Endothelial cell of umbilical vein (primary cell): ENCODE measurements around the gene TDRKH. TPM values are rescaled to one million over a fixed set of nuclear protein-coding genes. Genes with fewer than 3 reads are reported as not detected.
A peak's percentile ranks its signal among the peaks of the same experiment; 100 is the strongest.

Experiments
- BruUV-seq: library from RNA; stranded (reverse); fragments of 400-500 nt; replicated peaks from 2 replicates; lab custom pipeline; 2021; lab: Mats Ljungman, UMichigan
- CTCF ChIA-PET: fragments of 300-600, 350-600 bp; sonication (Branson Sonifier 250); formaldehyde crosslinking; loops from one replicate; lab custom pipeline; 2021; ENCODE audit warnings: antibody characterized with exemption, inconsistent platforms; lab: Charles Lee
- POLR2A ChIA-PET: fragments of 300-600, 350-600 bp; sonication (Branson Sonifier 250); formaldehyde crosslinking; loops from one replicate; lab custom pipeline; 2021; ENCODE audit warnings: antibody characterized with exemption, inconsistent platforms; lab: Charles Lee
- DNase-seq: peaks from one replicate; pipeline ENCODE4 v3.0.0-alpha.2; 2011; ENCODE audit warnings: low read depth, low spot score
- FAIRE-seq: peaks from 2 replicates; lab custom pipeline; 2011; peaks lifted over from hg19 to GRCh38; lab: Jason Lieb, UNC
- H2AFZ ChIP-seq: 2 replicates; pipeline ENCODE4 v1.6.0; 2012; ENCODE audit warnings: low read depth, low read length, control low read depth, inconsistent platforms
- H3K27ac ChIP-seq: 2 replicates; pipeline ENCODE4 v1.5.1; 2011; ENCODE audit warnings: low read depth, mild to moderate bottlenecking, control low read depth, low read length, moderate library complexity; ENCODE audit not compliant: insufficient read depth
- H3K27me3 ChIP-seq, 2 experiments: 2 replicates each; pipeline versions ENCODE4 v1.6.0 to v1.6.1; 2011; ENCODE audit warnings: low read length in 2 of 2, mixed read lengths in 1 of 2; ENCODE audit not compliant: control insufficient read depth in 2 of 2, insufficient read depth in 2 of 2
- H3K36me3 ChIP-seq, 2 experiments: 2 replicates in 1 of 2; 3 replicates in 1 of 2; pipeline ENCODE4 v1.5.1; 2011; ENCODE audit warnings: low read length in 2 of 2, mild to moderate bottlenecking in 1 of 2, moderate library complexity in 1 of 2; ENCODE audit not compliant: control insufficient read depth in 2 of 2, insufficient read depth in 2 of 2; ENCODE audit errors: extremely low read depth in 1 of 2
- H3K4me1 ChIP-seq: 3 replicates; pipeline ENCODE4 v1.5.1; 2011; ENCODE audit warnings: mild to moderate bottlenecking, low read length; ENCODE audit not compliant: control insufficient read depth, insufficient read depth; ENCODE audit errors: extremely low read depth
- H3K4me2 ChIP-seq: 2 replicates; pipeline ENCODE4 v1.6.1; 2011; ENCODE audit warnings: low read length, control low read depth, mixed read lengths; ENCODE audit not compliant: insufficient read depth
- H3K4me3 ChIP-seq, 3 experiments: fragments of 200-600 bp in 1 of 3; sonication (generic), shearing (Covaris generic) in 1 of 3; replicated peaks in 1 of 3; 2 replicates each; pipeline ENCODE4 v1.5.1; 2011 to 2016; ENCODE audit warnings: control low read depth in 3 of 3, low read length in 3 of 3, mild to moderate bottlenecking in 2 of 3, inconsistent platforms in 1 of 3, low read depth in 1 of 3, moderate library complexity in 1 of 3; ENCODE audit not compliant: insufficient read depth in 1 of 3
- H3K79me2 ChIP-seq: 2 replicates; pipeline ENCODE4 v1.6.0; 2012; ENCODE audit warnings: low read length, inconsistent platforms; ENCODE audit not compliant: control insufficient read depth, insufficient read depth
- H3K9ac ChIP-seq: replicated peaks from 2 replicates; pipeline ENCODE3; 2011; ENCODE audit warnings: low read length, control low read depth; ENCODE audit not compliant: insufficient read depth; ENCODE audit errors: extremely low read depth
- H3K9me1 ChIP-seq: replicated peaks from 3 replicates; pipeline ENCODE4 v1.6.0; 2011; ENCODE audit warnings: mild to moderate bottlenecking, low read length; ENCODE audit not compliant: control insufficient read depth, insufficient read depth; ENCODE audit errors: extremely low read depth
- H3K9me3 ChIP-seq: replicated peaks from 2 replicates; pipeline ENCODE4 v1.5.1; 2012; ENCODE audit warnings: low read length, inconsistent platforms; ENCODE audit not compliant: control insufficient read depth, insufficient read depth
- H4K20me1 ChIP-seq: replicated peaks from 2 replicates; pipeline ENCODE3; 2011; ENCODE audit warnings: mild to moderate bottlenecking, low read length; ENCODE audit not compliant: control insufficient read depth, insufficient read depth; ENCODE audit errors: extremely low read depth
- EZH2 ChIP-seq: IDR thresholded peaks from 2 replicates; pipeline ENCODE4 v1.6.1; 2012; ENCODE audit warnings: borderline replicate concordance, low read depth, mild to moderate bottlenecking, moderate library complexity, low read length, inconsistent platforms; ENCODE audit not compliant: severe bottlenecking
- GATA2 ChIP-seq: IDR thresholded peaks from 2 replicates; pipeline ENCODE4 v1.7.0; 2011; ENCODE audit warnings: low read depth, mild to moderate bottlenecking, moderate library complexity, mixed read lengths, low read length; ENCODE audit not compliant: insufficient read length, insufficient read depth
- JUN ChIP-seq: IDR thresholded peaks from 2 replicates; pipeline ENCODE4 v1.6.1; 2011; ENCODE audit warnings: borderline replicate concordance, low read depth; ENCODE audit not compliant: insufficient read length, insufficient read depth
- MYC ChIP-seq: IDR thresholded peaks from one replicate; pipeline ENCODE4 v1.6.1; 2011; ENCODE audit warnings: mild to moderate bottlenecking, low read depth, low read length
- POLR2A ChIP-seq: IDR thresholded peaks from 2 replicates; pipeline ENCODE4 v1.6.1; 2012; ENCODE audit warnings: low read depth, mild to moderate bottlenecking, control low read depth, low read length
- POLR2AphosphoS5 ChIP-seq: IDR thresholded peaks from 2 replicates; pipeline ENCODE4 v1.6.1; 2012; ENCODE audit warnings: low read depth, mild to moderate bottlenecking, control low read depth, low read length, moderate library complexity; ENCODE audit not compliant: insufficient read depth
- dilution Hi-C: fragments of 300-500 bp; cut with MboI; formaldehyde crosslinking; loops from one replicate; pipeline ENCODE4 v1.15.0; 2019; ENCODE audit warnings: low sequenced_read_pairs; ENCODE audit not compliant: extremely low pct_ligation_motif_present
- intact Hi-C: fragments of 100-400 bp; cut with micrococcal nuclease; formaldehyde crosslinking; loops from one replicate; pipeline ENCODE4 v1.10.0; 2022
- polyA plus RNA-seq, 4 experiments: library from polyadenylated mRNA; depleted of rRNA in 3 of 4; stranded (reverse) in 3 of 4; unstranded in 1 of 4; fragments of >200 nt; gene quantifications; 2 replicates each; pipeline versions ENCODE4 v1.2.1 to v1.2.3, GENCODE V29; 2011 to 2012; ENCODE audit warnings: missing spikeins in 1 of 4
- total RNA-seq: library from RNA; stranded (reverse); gene quantifications from 2 replicates; pipeline ENCODE4 v1.2.3, GENCODE V29; 2021
- TF ChIP-seq, protein P1 (sequence below), 2 donors: IDR thresholded peaks; 1 replicate in 1 of 2; 2 replicates in 1 of 2; pipeline ENCODE4 v1.5.1; 2011; ENCODE audit warnings: low read length in 2 of 2, mild to moderate bottlenecking in 2 of 2, moderate library complexity in 2 of 2, control low read depth in 1 of 2, inconsistent platforms in 1 of 2, low read depth in 1 of 2; ENCODE audit not compliant: insufficient read depth in 1 of 2; ENCODE audit errors: extremely low read depth in 1 of 2
- TF ChIP-seq, protein P2 (sequence below): IDR thresholded peaks from 2 replicates; pipeline ENCODE4 v1.6.1; 2011; ENCODE audit not compliant: insufficient read depth, insufficient read length

Gene TDRKH
- total and polyA plus RNA-seq, 2 donors (not counting 3 experiments of a cell fraction or from before 2014, with no cell fraction given), result 3.9 to 9.6 TPM

DNA sequence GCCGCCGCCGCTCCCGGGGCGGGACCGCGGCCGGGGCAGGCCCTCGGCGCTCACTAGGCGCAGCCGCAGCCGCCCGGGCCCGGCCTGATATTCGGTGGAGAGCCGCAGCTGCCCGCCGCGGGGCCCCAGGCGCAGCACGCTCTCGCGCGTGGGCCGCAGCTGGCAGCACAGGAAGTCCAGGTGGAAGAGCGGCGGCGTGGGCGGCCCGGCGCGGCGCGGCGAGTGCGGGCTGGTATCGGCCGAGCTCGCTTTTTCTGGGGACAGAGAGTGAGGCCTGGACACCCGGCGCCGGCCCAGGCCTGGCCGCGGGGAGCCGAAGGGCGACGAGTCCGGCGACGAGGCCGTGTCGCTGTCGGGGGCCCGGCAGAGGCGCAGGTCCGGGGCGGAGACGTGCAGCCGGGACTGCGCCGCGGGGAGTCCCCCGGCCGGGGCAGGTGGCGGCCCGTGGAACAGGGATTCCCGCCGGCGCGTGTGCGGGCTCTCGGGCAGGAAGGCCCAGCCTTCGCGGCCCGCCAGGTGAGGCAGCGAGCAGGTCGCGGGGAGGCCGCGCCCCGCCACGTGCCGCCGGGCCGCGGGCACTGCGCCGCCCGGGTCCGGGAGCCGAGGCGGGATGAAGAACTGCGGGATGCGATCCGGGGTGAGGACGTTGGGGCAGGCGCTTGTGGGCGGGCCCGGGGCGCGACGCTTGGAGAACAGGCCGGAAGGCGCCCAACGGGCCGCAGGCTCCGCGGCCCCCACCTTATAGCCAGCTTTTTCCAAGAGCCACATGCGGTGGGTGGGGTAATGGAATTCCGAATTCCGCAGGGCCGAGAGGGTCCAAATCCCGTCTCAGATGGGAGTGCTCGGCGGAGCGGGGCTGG, 48.2 kb upstream of the TDRKH start:
- CTCF ChIA-PET, result interaction anchor here (1.2 to 1.5 kb wide), 2 partner anchors 43 to 163 kb away, joined by 5 to 8 read pairs; no protein-coding TSS in a partner anchor
- POLR2A ChIA-PET, result no interaction called here

More for the DNA sequence above, 48.2 kb upstream of the TDRKH start:
- peak overlapping the region; percentile 78 for H2AFZ ChIP-seq
- no peaks in the 10 kb centered on the region for H4K20me1 ChIP-seq
- FAIRE-seq (peak; percentile 60), DNase-seq (no peak)
- TF ChIP-seq MYC, result no peak
- TF ChIP-seq, protein P1, sequence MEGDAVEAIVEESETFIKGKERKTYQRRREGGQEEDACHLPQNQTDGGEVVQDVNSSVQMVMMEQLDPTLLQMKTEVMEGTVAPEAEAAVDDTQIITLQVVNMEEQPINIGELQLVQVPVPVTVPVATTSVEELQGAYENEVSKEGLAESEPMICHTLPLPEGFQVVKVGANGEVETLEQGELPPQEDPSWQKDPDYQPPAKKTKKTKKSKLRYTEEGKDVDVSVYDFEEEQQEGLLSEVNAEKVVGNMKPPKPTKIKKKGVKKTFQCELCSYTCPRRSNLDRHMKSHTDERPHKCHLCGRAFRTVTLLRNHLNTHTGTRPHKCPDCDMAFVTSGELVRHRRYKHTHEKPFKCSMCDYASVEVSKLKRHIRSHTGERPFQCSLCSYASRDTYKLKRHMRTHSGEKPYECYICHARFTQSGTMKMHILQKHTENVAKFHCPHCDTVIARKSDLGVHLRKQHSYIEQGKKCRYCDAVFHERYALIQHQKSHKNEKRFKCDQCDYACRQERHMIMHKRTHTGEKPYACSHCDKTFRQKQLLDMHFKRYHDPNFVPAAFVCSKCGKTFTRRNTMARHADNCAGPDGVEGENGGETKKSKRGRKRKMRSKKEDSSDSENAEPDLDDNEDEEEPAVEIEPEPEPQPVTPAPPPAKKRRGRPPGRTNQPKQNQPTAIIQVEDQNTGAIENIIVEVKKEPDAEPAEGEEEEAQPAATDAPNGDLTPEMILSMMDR (IDR thresholded peaks at IDR 0.05; ENCODE audit: extremely low read depth in 1 of 2, insufficient read depth in 1 of 2, low read depth in 1 of 2, low read length in 2 of 2), result no peak
- no peak for TF ChIP-seq GATA2
- TF ChIP-seq JUN, result no peak
- TF ChIP-seq POLR2AphosphoS5, result no peak
- no peak for TF ChIP-seq POLR2A
- peak; percentile 72 for TF ChIP-seq EZH2
- TF ChIP-seq, protein P2, sequence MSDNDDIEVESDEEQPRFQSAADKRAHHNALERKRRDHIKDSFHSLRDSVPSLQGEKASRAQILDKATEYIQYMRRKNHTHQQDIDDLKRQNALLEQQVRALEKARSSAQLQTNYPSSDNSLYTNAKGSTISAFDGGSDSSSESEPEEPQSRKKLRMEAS, result no peak
- H3K9me3 ChIP-seq, result no peaks in the 10 kb centered on the region
- intact Hi-C loops (loop anchor here (5.0 kb wide), 2 partner anchors 491 to 536 kb away; partner anchors contain the start of gene RFX5), dilution Hi-C loops (no loop called here)
- peak overlapping the region; percentile 9 to 36 (median 17) for H3K4me3 ChIP-seq
- peak overlapping the region; percentile 50 for H3K4me2 ChIP-seq
- BruUV-seq, result no TSS peak
- no peaks in the 10 kb centered on the region for H3K9me1 ChIP-seq
- no peak overlapping the region for H3K9ac ChIP-seq
- H3K4me1 ChIP-seq, result peaks cover 12% of the 10 kb centered on the region
- peaks cover 7 to 9% of the 10 kb centered on the region in 2 experiments for H3K27me3 ChIP-seq
- no peaks in the 10 kb centered on the region for H3K79me2 ChIP-seq
- no peaks in the 10 kb centered on the region for H3K36me3 ChIP-seq
- no peak overlapping the region for H3K27ac ChIP-seq
